OCI-LY1 (cell line): ENCODE measurements around the gene SORBS2.
A peak's percentile ranks its signal among the peaks of the same experiment; 100 is the strongest.

ENCODE experiments used
- H2AFZ ChIP-seq: fragments of 200-600 bp; sonication (generic), shearing (Covaris generic); 2 replicates; pipeline ENCODE4 v1.6.0; 2014; ENCODE audit warnings: antibody characterized with exemption, mild to moderate bottlenecking, low read length
- H3F3A ChIP-seq: fragments of 200-600 bp; sonication (generic), shearing (Covaris generic); 2 replicates; pipeline ENCODE4 v1.6.0; 2014; ENCODE audit warnings: mild to moderate bottlenecking, antibody characterized with exemption, low read length, moderate library complexity; ENCODE audit not compliant: insufficient read depth
- H3K27ac ChIP-seq: fragments of 200-600 bp; sonication (generic); 2 replicates; pipeline ENCODE4 v1.5.1; 2014; ENCODE audit warnings: low read length, mixed run types, mild to moderate bottlenecking, low read depth; ENCODE audit not compliant: poor library complexity, severe bottlenecking
- H3K27me3 ChIP-seq: fragments of 200-600 bp; sonication (generic); 2 replicates; pipeline ENCODE4 v1.6.0; 2014; ENCODE audit warnings: antibody characterized with exemption, mild to moderate bottlenecking, low read length, moderate library complexity; ENCODE audit not compliant: insufficient read depth
- H3K36me3 ChIP-seq: fragments of 200-600 bp; sonication (generic); 2 replicates; pipeline ENCODE4 v1.6.1; 2014; ENCODE audit warnings: mild to moderate bottlenecking, antibody characterized with exemption, low read length, moderate library complexity, mixed read lengths; ENCODE audit not compliant: insufficient read depth
- H3K4me1 ChIP-seq: fragments of 200-600 bp; sonication (generic); 2 replicates; pipeline ENCODE4 v1.5.1; 2014; ENCODE audit warnings: mild to moderate bottlenecking, low read length, moderate library complexity; ENCODE audit not compliant: insufficient read depth, severe bottlenecking
- H3K4me2 ChIP-seq: fragments of 200-600 bp; sonication (generic), shearing (Covaris generic); 2 replicates; pipeline ENCODE4 v1.6.1; 2014; ENCODE audit warnings: low read length
- H3K4me3 ChIP-seq: fragments of 200-600 bp; sonication (generic); 2 replicates; pipeline ENCODE4 v1.5.1; 2014; ENCODE audit warnings: low read length, low read depth, mild to moderate bottlenecking, mixed read lengths; ENCODE audit not compliant: poor library complexity, severe bottlenecking
- H3K79me2 ChIP-seq: fragments of 200-600 bp; shearing (Covaris generic); 2 replicates; pipeline ENCODE4 v1.6.1; 2016; ENCODE audit warnings: mixed run types, low read length, mixed read lengths; ENCODE audit not compliant: insufficient read depth
- H3K9ac ChIP-seq: fragments of 200-600 bp; sonication (generic), shearing (Covaris generic); 2 replicates; pipeline ENCODE4 v1.6.1; 2014; ENCODE audit warnings: mild to moderate bottlenecking, low read length, mixed read lengths
- H3K9me2 ChIP-seq: fragments of 200-600 bp; sonication (generic), shearing (Covaris generic); 2 replicates; pipeline ENCODE4 v1.6.1; 2014; ENCODE audit warnings: low read depth, mild to moderate bottlenecking, low read length, mixed read lengths
- H3K9me3 ChIP-seq: fragments of 200-600 bp; shearing (Covaris generic); 2 replicates; pipeline ENCODE4 v1.6.1; 2014; ENCODE audit warnings: low read length, mixed read lengths
- H4K20me1 ChIP-seq: fragments of 200-600 bp; sonication (generic), shearing (Covaris generic); 2 replicates; pipeline ENCODE4 v1.6.0; 2016; ENCODE audit warnings: mild to moderate bottlenecking, low read length; ENCODE audit not compliant: insufficient read depth
- EZH2 ChIP-seq: fragments of 200-600 bp; sonication (generic), shearing (Covaris generic); IDR thresholded peaks from 2 replicates; pipeline ENCODE4 v1.8.0; 2017; ENCODE audit warnings: borderline replicate concordance, mixed run types, mild to moderate bottlenecking, antibody characterized with exemption, low read length, moderate library complexity, mixed read lengths
- TF ChIP-seq, protein P1 (sequence below): fragments of 200-600 bp; sonication (generic), shearing (Covaris generic); IDR thresholded peaks from 2 replicates; pipeline ENCODE4 v1.5.1; 2017; ENCODE audit warnings: mild to moderate bottlenecking, antibody characterized with exemption, low read length, moderate library complexity, mixed read lengths

The SORBS2 gene

GRCh38 chr4:185839770-185840169 is 27.8 kb upstream of the SORBS2 start:
- peaks cover 18% of the 10 kb centered on the region for H3K4me1 ChIP-seq

GRCh38 chr4:185839194-185839712 is 27.3 kb upstream of the SORBS2 start:
- Histone ChIP-seq H3K79me2 (no peaks in the 10 kb centered on the region), H3K4me2 (no peak overlapping the region), H3K36me3 (no peaks in the 10 kb centered on the region), H4K20me1 (no peaks in the 10 kb centered on the region), H3K9me3 (no peaks in the 10 kb centered on the region), H3K9ac (no peak overlapping the region), H3K4me3 (no peak overlapping the region), H3F3A (no peaks in the 10 kb centered on the region), H3K4me1 (peaks cover 18% of the 10 kb centered on the region), H3K27ac (no peak overlapping the region), H3K27me3 (no peaks in the 10 kb centered on the region), H2AFZ (no peak overlapping the region), H3K9me2 (no peaks in the 10 kb centered on the region)
- no peak for TF ChIP-seq EZH2
- TF ChIP-seq, protein P1, sequence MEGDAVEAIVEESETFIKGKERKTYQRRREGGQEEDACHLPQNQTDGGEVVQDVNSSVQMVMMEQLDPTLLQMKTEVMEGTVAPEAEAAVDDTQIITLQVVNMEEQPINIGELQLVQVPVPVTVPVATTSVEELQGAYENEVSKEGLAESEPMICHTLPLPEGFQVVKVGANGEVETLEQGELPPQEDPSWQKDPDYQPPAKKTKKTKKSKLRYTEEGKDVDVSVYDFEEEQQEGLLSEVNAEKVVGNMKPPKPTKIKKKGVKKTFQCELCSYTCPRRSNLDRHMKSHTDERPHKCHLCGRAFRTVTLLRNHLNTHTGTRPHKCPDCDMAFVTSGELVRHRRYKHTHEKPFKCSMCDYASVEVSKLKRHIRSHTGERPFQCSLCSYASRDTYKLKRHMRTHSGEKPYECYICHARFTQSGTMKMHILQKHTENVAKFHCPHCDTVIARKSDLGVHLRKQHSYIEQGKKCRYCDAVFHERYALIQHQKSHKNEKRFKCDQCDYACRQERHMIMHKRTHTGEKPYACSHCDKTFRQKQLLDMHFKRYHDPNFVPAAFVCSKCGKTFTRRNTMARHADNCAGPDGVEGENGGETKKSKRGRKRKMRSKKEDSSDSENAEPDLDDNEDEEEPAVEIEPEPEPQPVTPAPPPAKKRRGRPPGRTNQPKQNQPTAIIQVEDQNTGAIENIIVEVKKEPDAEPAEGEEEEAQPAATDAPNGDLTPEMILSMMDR: no peak

More at GRCh38 chr4:185839770-185840169, 27.8 kb upstream of the SORBS2 start:
- no peaks in the 10 kb centered on the region for H3K27me3 ChIP-seq
- no peak overlapping the region for H3K4me2 ChIP-seq
- no peak for TF ChIP-seq EZH2
- TF ChIP-seq, protein P1: no peak
- no peaks in the 10 kb centered on the region for H4K20me1 ChIP-seq
- H3K27ac ChIP-seq: no peak overlapping the region
- no peak overlapping the region for H3K4me3 ChIP-seq
- no peaks in the 10 kb centered on the region for H3K36me3 ChIP-seq
- no peaks in the 10 kb centered on the region for H3K9me2 ChIP-seq
- H2AFZ ChIP-seq: no peak overlapping the region
- no peaks in the 10 kb centered on the region for H3K79me2 ChIP-seq
- H3K9ac ChIP-seq: no peak overlapping the region
- no peaks in the 10 kb centered on the region for H3F3A ChIP-seq
- 0 out of 2 replicates have a peak, but pooled peaks cover 3% of the 10 kb centered on the region for H3K9me3 ChIP-seq

GRCh38 chr4:185838514-185839193 is 26.7 kb upstream of the SORBS2 start:
- no peaks in the 10 kb centered on the region for H3K79me2 ChIP-seq
- H4K20me1 ChIP-seq: no peaks in the 10 kb centered on the region
- H2AFZ ChIP-seq: peak overlapping the region; percentile 38; the same call in 1 of the 2 replicates
- H3K9me3 ChIP-seq: no peaks in the 10 kb centered on the region
- H3K9me2 ChIP-seq: no peaks in the 10 kb centered on the region
- no peak for TF ChIP-seq EZH2
- TF ChIP-seq, protein P1: no peak
- no peak overlapping the region for H3K27ac ChIP-seq
- H3K4me2 ChIP-seq: no peak overlapping the region
- H3K4me3 ChIP-seq: no peak overlapping the region
- no peaks in the 10 kb centered on the region for H3K36me3 ChIP-seq
- peaks cover 18% of the 10 kb centered on the region for H3K4me1 ChIP-seq
- no peak overlapping the region for H3K9ac ChIP-seq
- no peaks in the 10 kb centered on the region for H3K27me3 ChIP-seq
- no peaks in the 10 kb centered on the region for H3F3A ChIP-seq
